A549 (cell line): ENCODE data around the gene NAV2. TPM values are rescaled to one million over a fixed set of nuclear protein-coding genes. Genes with fewer than 3 reads are reported as not detected.

Source experiments
- ATAC-seq, 2 experiments: fragments of 200-7000 bp in 1 of 2; fragments of >200 bp in 1 of 2; cut with Nextera tagmentation in 1 of 2; cut with Tn5 transposase in 1 of 2; 3 replicates each; pipeline versions ENCODE4 v1.8.0 to v1.9.1; 2018 to 2020; ENCODE audit warnings: mild to moderate bottlenecking in 1 of 2, moderate library complexity in 1 of 2
- CTCF ChIA-PET: fragments of 300-600 bp; sonication (Branson Sonifier 250); formaldehyde crosslinking; extraction: SDS; loops from one replicate; lab custom pipeline; 2021; ENCODE audit warnings: antibody characterized with exemption, inconsistent platforms; lab: Yijun Ruan, JAX
- POLR2A ChIA-PET: fragments of 350-600 bp; formaldehyde crosslinking; extraction: SDS; loops from one replicate; lab custom pipeline; 2021; ENCODE audit warnings: antibody characterized with exemption, inconsistent platforms; lab: Yijun Ruan, JAX
- DNase-seq, 2 experiments: peaks; one replicate each; pipeline versions ENCODE4 v3.0.0 to v3.0.0-alpha.2; 2011 to 2016; ENCODE audit warnings: low read depth in 1 of 2, low spot score in 1 of 2
- FAIRE-seq: peaks from 2 replicates; lab custom pipeline; 2011; peaks lifted over from hg19 to GRCh38; lab: Jason Lieb, UNC
- H3K27ac ChIP-seq, 2 experiments: fragments of >200 bp; sonication (Bioruptor Twin); formaldehyde crosslinking; 3 replicates each; pipeline ENCODE4 v1.5.1; 2016 to 2017
- H3K4me1 ChIP-seq: fragments of >200 bp; sonication (Bioruptor Twin); formaldehyde crosslinking; 3 replicates; pipeline ENCODE4 v1.6.1; 2016
- H3K4me2 ChIP-seq: fragments of >200 bp; sonication (Bioruptor Twin); formaldehyde crosslinking; 3 replicates; pipeline ENCODE4 v1.6.1; 2016
- H3K4me3 ChIP-seq: fragments of >200 bp; sonication (Bioruptor Twin); formaldehyde crosslinking; 3 replicates; pipeline ENCODE4 v1.5.1; 2016
- H3K9me3 ChIP-seq: fragments of >200 bp; sonication (Bioruptor Twin); formaldehyde crosslinking; 3 replicates; pipeline ENCODE4 v1.6.1; 2016
- CBX2 ChIP-seq: fragments of 200-600 bp; sonication (generic); IDR thresholded peaks from 2 replicates; pipeline ENCODE4 v1.6.1; 2016; ENCODE audit warnings: low read depth, mild to moderate bottlenecking, borderline replicate concordance
- EHMT2 ChIP-seq: fragments of 200-600 bp; sonication (generic); IDR thresholded peaks from 2 replicates; pipeline ENCODE4 v1.6.1; 2016; ENCODE audit warnings: antibody characterized with exemption, low read depth, mild to moderate bottlenecking, moderate library complexity
- FOSB ChIP-seq: fragments of 250-450 bp; sonication (Bioruptor Pico); IDR thresholded peaks from 2 replicates; pipeline ENCODE4 v1.5.0; 2020; ENCODE audit warnings: mild to moderate bottlenecking, moderate library complexity
- JUN ChIP-seq, 2 experiments: fragments of >200 bp; sonication (Bioruptor Twin); formaldehyde crosslinking; IDR thresholded peaks; 2 replicates in 1 of 2; 3 replicates in 1 of 2; pipeline ENCODE4 v1.6.1; 2016 to 2017
- KDM5A ChIP-seq: fragments of 200-600 bp; sonication (generic); IDR thresholded peaks from 2 replicates; pipeline ENCODE4 v1.6.1; 2016; ENCODE audit warnings: antibody characterized with exemption, mild to moderate bottlenecking
- MAFK ChIP-seq: fragments of 450-650 bp; IDR thresholded peaks from 2 replicates; pipeline ENCODE4 v1.6.1; 2014; ENCODE audit not compliant: partially characterized antibody
- NFE2L2 ChIP-seq: fragments of 150-350 bp; conservative IDR thresholded peaks from 2 replicates; pipeline ENCODE4 v1.6.1; 2014; ENCODE audit warnings: low read length
- NR3C1 ChIP-seq: fragments of >200 bp; sonication (Bioruptor Twin); formaldehyde crosslinking; IDR thresholded peaks from 3 replicates; pipeline ENCODE4 v1.6.1; 2017
- POLR2AphosphoS2 ChIP-seq: conservative IDR thresholded peaks from 2 replicates; pipeline ENCODE4 v1.6.1; 2012; ENCODE audit warnings: low read length, improper control_type of control experiment, inconsistent platforms
- RAD21 ChIP-seq, 2 experiments: fragments of >200 bp in 1 of 2; sonication (Bioruptor Twin) in 1 of 2; formaldehyde crosslinking in 1 of 2; IDR thresholded peaks in 1 of 2; conservative IDR thresholded peaks in 1 of 2; 2 replicates in 1 of 2; 3 replicates in 1 of 2; pipeline ENCODE4 v1.6.1; 2012 to 2018; ENCODE audit warnings: inconsistent platforms in 1 of 2
- SMC3 ChIP-seq: fragments of >200 bp; sonication (Bioruptor Twin); formaldehyde crosslinking; IDR thresholded peaks from 3 replicates; pipeline ENCODE4 v1.6.1; 2018; ENCODE audit warnings: inconsistent platforms
- SREBF2 ChIP-seq: fragments of 450-650 bp; IDR thresholded peaks from 2 replicates; pipeline ENCODE4 v1.6.1; 2014; ENCODE audit warnings: mild to moderate bottlenecking, moderate library complexity
- TFCP2L1 ChIP-seq: fragments of 250-450 bp; sonication (Bioruptor Pico); IDR thresholded peaks from 2 replicates; pipeline ENCODE4 v1.5.0; 2021; ENCODE audit warnings: mild to moderate bottlenecking
- ZC3H11A ChIP-seq: fragments of 450-650 bp; IDR thresholded peaks from 2 replicates; pipeline ENCODE4 v1.6.1; 2014; ENCODE audit warnings: antibody characterized with exemption, mild to moderate bottlenecking
- ZFP36 ChIP-seq: fragments of 450-650 bp; IDR thresholded peaks from 2 replicates; pipeline ENCODE4 v1.6.1; 2014; ENCODE audit warnings: borderline replicate concordance; ENCODE audit not compliant: partially characterized antibody
- ZNF302 ChIP-seq: fragments of 250-450 bp; sonication (Bioruptor Pico); IDR thresholded peaks from 2 replicates; pipeline ENCODE4 v1.9.0; 2021; ENCODE audit warnings: inconsistent platforms, mild to moderate bottlenecking, moderate library complexity
- ZSCAN20 ChIP-seq: fragments of 250-450 bp; sonication (Bioruptor Pico); IDR thresholded peaks from 2 replicates; pipeline ENCODE4 v1.8.0; 2022; ENCODE audit warnings: mild to moderate bottlenecking, moderate library complexity
- WGBS: methylation state at CpG from one replicate; pipeline ENCODE4 v1.1.6; 2017; ENCODE audit errors: missing lambda C conversion rate; 5-methylcytosine and 5-hydroxymethylcytosine counted together
- polyA plus RNA-seq, 4 experiments: library from polyadenylated mRNA; depleted of rRNA in 3 of 4; stranded (reverse); fragments of >200 nt; fragmentation: RNase III in 1 of 4; extraction: RNeasy Plus Mini Kit Qiagen cat#74134 plus additional on column Dnase treatment in 1 of 4; gene quantifications; 2 replicates in 3 of 4; 3 replicates in 1 of 4; pipeline ENCODE4 v1.2.3, GENCODE V29; 2011 to 2017
- TF ChIP-seq, protein P1 (sequence below): fragments of 450-650 bp; IDR thresholded peaks from 2 replicates; pipeline ENCODE4 v1.6.1; 2014; ENCODE audit warnings: antibody characterized with exemption
- TF ChIP-seq, protein P2 (sequence below): IDR thresholded peaks from 2 replicates; pipeline ENCODE4 v1.6.1; 2012
- TF ChIP-seq, protein P3 (sequence below): fragments of 200-600 bp; sonication (generic); IDR thresholded peaks from 2 replicates; pipeline ENCODE4 v1.6.1; 2016; ENCODE audit warnings: antibody characterized with exemption, mild to moderate bottlenecking, moderate library complexity
- TF ChIP-seq, protein P4 (sequence below): fragments of >200 bp; sonication (Bioruptor Twin); formaldehyde crosslinking; IDR thresholded peaks from 3 replicates; pipeline ENCODE4 v1.6.1; 2016
- TF ChIP-seq, protein P5 (sequence below): fragments of 250-450 bp; sonication (Bioruptor Pico); IDR thresholded peaks from 2 replicates; pipeline ENCODE4 v1.5.0; 2020; ENCODE audit warnings: low read depth, mild to moderate bottlenecking, moderate library complexity

The NAV2 gene
- polyA plus RNA-seq, 2 of the 4 experiments (the other 2 are of a cell fraction) = 4.9 to 19.8 TPM

- no peak for ATAC-seq
- WGBS = 88% methylated on average over 1 of the region's 1 CpG
- DNase-seq = no peak
- POLR2A ChIA-PET = no interaction called here
- no peak for FAIRE-seq
- Histone ChIP-seq H3K4me2 (no peak overlapping the region), H3K4me1 (peaks cover 14% of the 10 kb centered on the region), H3K4me3 (no peak overlapping the region), H3K9me3 (no peaks in the 10 kb centered on the region), H3K27ac (no peak overlapping the region)
- TF ChIP-seq ZFP36 (no peak), MAFK (no peak), NR3C1 (no peak), ZC3H11A (no peak)
- CTCF ChIA-PET = interaction anchor here (0.6 to 3.0 kb wide), 6 partner anchors 15 to 657 kb away, joined by 3 to 10 read pairs (median 4); no protein-coding TSS in a partner anchor
Measured at GRCh38 chr11:19727246-19727645, 14.6 kb downstream of the NAV2 start.

DNA sequence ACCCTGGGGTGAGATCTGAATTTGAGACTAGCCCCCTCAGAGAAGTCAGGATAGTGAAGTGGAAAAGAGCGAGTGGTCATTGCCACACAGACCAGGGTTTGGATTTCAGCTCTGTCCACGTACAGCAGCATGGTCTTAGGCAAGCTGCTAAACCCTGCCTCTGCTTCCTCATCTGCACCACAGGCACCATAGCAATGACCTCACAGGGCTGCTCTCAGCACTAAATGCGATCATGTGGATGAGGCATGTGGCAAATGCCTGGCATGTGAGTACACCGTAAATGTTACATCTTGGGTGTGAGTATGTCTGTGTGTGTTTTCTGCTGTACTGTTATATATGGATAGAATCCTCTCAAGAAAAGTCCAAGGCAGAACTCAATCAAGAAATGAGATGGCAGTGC, 15.8 kb downstream of the NAV2 start:
- ChIA-PET CTCF (interaction anchor here (1.2 to 3.0 kb wide), 3 partner anchors 11 to 164 kb away, joined by 3 to 18 read pairs (median 10); no protein-coding TSS in a partner anchor), POLR2A (no interaction called here)
- FAIRE-seq (no peak), ATAC-seq (no peak), DNase-seq (no peak)
- Histone ChIP-seq H3K4me1 (peaks cover 7% of the 10 kb centered on the region), H3K4me2 (no peak overlapping the region), H3K9me3 (no peaks in the 10 kb centered on the region), H3K27ac (no peak overlapping the region), H3K4me3 (no peak overlapping the region)
- TF ChIP-seq CBX2 = no peak
- no peak for TF ChIP-seq ZSCAN20 (CRISPR knock-in tag)
- no peak for TF ChIP-seq FOSB (CRISPR knock-in tag)
- TF ChIP-seq, protein P1, sequence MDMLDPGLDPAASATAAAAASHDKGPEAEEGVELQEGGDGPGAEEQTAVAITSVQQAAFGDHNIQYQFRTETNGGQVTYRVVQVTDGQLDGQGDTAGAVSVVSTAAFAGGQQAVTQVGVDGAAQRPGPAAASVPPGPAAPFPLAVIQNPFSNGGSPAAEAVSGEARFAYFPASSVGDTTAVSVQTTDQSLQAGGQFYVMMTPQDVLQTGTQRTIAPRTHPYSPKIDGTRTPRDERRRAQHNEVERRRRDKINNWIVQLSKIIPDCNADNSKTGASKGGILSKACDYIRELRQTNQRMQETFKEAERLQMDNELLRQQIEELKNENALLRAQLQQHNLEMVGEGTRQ = no peak
- no peak for TF ChIP-seq NFE2L2
- no peak for TF ChIP-seq ZNF302 (CRISPR knock-in tag)
- no peak for TF ChIP-seq EHMT2
- TF ChIP-seq JUN (IDR thresholded peaks at IDR 0.05) = no peak
- TF ChIP-seq SMC3 = no peak
- TF ChIP-seq POLR2AphosphoS2 = no peak
- TF ChIP-seq, protein P2, sequence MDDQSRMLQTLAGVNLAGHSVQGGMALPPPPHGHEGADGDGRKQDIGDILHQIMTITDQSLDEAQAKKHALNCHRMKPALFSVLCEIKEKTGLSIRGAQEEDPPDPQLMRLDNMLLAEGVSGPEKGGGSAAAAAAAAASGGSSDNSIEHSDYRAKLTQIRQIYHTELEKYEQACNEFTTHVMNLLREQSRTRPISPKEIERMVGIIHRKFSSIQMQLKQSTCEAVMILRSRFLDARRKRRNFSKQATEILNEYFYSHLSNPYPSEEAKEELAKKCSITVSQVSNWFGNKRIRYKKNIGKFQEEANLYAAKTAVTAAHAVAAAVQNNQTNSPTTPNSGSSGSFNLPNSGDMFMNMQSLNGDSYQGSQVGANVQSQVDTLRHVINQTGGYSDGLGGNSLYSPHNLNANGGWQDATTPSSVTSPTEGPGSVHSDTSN = no peak
- no peak for TF ChIP-seq KDM5A
- TF ChIP-seq, protein P3, sequence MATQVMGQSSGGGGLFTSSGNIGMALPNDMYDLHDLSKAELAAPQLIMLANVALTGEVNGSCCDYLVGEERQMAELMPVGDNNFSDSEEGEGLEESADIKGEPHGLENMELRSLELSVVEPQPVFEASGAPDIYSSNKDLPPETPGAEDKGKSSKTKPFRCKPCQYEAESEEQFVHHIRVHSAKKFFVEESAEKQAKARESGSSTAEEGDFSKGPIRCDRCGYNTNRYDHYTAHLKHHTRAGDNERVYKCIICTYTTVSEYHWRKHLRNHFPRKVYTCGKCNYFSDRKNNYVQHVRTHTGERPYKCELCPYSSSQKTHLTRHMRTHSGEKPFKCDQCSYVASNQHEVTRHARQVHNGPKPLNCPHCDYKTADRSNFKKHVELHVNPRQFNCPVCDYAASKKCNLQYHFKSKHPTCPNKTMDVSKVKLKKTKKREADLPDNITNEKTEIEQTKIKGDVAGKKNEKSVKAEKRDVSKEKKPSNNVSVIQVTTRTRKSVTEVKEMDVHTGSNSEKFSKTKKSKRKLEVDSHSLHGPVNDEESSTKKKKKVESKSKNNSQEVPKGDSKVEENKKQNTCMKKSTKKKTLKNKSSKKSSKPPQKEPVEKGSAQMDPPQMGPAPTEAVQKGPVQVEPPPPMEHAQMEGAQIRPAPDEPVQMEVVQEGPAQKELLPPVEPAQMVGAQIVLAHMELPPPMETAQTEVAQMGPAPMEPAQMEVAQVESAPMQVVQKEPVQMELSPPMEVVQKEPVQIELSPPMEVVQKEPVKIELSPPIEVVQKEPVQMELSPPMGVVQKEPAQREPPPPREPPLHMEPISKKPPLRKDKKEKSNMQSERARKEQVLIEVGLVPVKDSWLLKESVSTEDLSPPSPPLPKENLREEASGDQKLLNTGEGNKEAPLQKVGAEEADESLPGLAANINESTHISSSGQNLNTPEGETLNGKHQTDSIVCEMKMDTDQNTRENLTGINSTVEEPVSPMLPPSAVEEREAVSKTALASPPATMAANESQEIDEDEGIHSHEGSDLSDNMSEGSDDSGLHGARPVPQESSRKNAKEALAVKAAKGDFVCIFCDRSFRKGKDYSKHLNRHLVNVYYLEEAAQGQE = no peak
- no peak for TF ChIP-seq TFCP2L1
- TF ChIP-seq SREBF2 = no peak
- TF ChIP-seq RAD21 (conservative IDR thresholded peaks at IDR 0.05 in 1 of 2, IDR thresholded peaks at IDR 0.05 in 1 of 2) = no peak
- TF ChIP-seq, protein P4, sequence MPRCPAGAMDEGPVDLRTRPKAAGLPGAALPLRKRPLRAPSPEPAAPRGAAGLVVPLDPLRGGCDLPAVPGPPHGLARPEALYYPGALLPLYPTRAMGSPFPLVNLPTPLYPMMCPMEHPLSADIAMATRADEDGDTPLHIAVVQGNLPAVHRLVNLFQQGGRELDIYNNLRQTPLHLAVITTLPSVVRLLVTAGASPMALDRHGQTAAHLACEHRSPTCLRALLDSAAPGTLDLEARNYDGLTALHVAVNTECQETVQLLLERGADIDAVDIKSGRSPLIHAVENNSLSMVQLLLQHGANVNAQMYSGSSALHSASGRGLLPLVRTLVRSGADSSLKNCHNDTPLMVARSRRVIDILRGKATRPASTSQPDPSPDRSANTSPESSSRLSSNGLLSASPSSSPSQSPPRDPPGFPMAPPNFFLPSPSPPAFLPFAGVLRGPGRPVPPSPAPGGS = no peak
- TF ChIP-seq, protein P5, sequence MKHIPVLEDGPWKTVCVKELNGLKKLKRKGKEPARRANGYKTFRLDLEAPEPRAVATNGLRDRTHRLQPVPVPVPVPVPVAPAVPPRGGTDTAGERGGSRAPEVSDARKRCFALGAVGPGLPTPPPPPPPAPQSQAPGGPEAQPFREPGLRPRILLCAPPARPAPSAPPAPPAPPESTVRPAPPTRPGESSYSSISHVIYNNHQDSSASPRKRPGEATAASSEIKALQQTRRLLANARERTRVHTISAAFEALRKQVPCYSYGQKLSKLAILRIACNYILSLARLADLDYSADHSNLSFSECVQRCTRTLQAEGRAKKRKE (CRISPR knock-in tag) = no peak
- no peak for TF ChIP-seq NR3C1
- WGBS = 87% methylated on average over 4 of the region's 4 CpGs
